Lung (tissue), 12 donors: Measurements from ENCODE around the gene NUBP2. TPM values are rescaled to one million over a fixed set of nuclear protein-coding genes. Genes with fewer than 3 reads are reported as not detected.

ENCODE experiments used
- ATAC-seq: fragments of 200-7000 bp; cut with Tn5 transposase; one replicate; pipeline ENCODE4 v1.9.1; 2020; ENCODE audit warnings: moderate number of reproducible peaks; ENCODE audit not compliant: insufficient read depth, low FRiP score
- DNase-seq, 3 donors: peaks; one replicate each; pipeline ENCODE4 v3.0.0-alpha.2; 2013 to 2017
- H3K27ac ChIP-seq, 2 donors: one replicate each; pipeline ENCODE4 v1.5.1; 2013; ENCODE audit warnings: mild to moderate bottlenecking in 2 of 2, moderate library complexity in 2 of 2, control low read depth in 1 of 2, inconsistent platforms in 1 of 2, low read depth in 1 of 2, low read length in 1 of 2
- H3K27me3 ChIP-seq, 3 donors: one replicate each; pipeline ENCODE4 v1.5.1; 2013; ENCODE audit warnings: low read length in 2 of 3; ENCODE audit not compliant: control insufficient read depth in 3 of 3, insufficient read depth in 3 of 3
- H3K36me3 ChIP-seq, 4 donors: one replicate each; pipeline ENCODE4 v1.5.1; 2013; ENCODE audit warnings: low read length in 4 of 4, mild to moderate bottlenecking in 1 of 4, moderate library complexity in 1 of 4; ENCODE audit not compliant: control insufficient read depth in 4 of 4, insufficient read depth in 4 of 4
- H3K4me1 ChIP-seq, 5 donors: one replicate each; pipeline ENCODE4 v1.5.1; 2013; ENCODE audit warnings: low read length in 5 of 5, mild to moderate bottlenecking in 2 of 5, moderate library complexity in 1 of 5; ENCODE audit not compliant: control insufficient read depth in 5 of 5, insufficient read depth in 5 of 5
- H3K4me3 ChIP-seq: one replicate; pipeline ENCODE4 v1.5.1; 2013; ENCODE audit warnings: mild to moderate bottlenecking, control low read depth, moderate library complexity
- H3K9ac ChIP-seq, 2 donors: one replicate each; pipeline ENCODE4 v1.5.1; 2013; ENCODE audit warnings: low read length in 2 of 2, control low read depth in 1 of 2; ENCODE audit not compliant: insufficient read depth in 1 of 2
- H3K9me3 ChIP-seq, 4 donors: one replicate each; pipeline ENCODE4 v1.5.1; 2013; ENCODE audit warnings: low read length in 3 of 4, mild to moderate bottlenecking in 1 of 4, moderate library complexity in 1 of 4; ENCODE audit not compliant: control insufficient read depth in 4 of 4, insufficient read depth in 3 of 4
- CTCF ChIP-seq: IDR thresholded peaks from 2 replicates; pipeline ENCODE4 v1.5.1; 2012; ENCODE audit warnings: mild to moderate bottlenecking; ENCODE audit errors: control extremely low read depth, extremely low read depth
- WGBS, 2 donors: extraction: QIAGEN DNeasy Blood & Tissue Kit; methylation state at CpG; one replicate each; pipeline ENCODE4 v1.1.7; 2013; 5-methylcytosine and 5-hydroxymethylcytosine counted together
- polyA plus RNA-seq, 2 donors: library from polyadenylated mRNA; stranded (reverse); fragments of 200-250 nt; gene quantifications; one replicate each; pipeline ENCODE4 v1.2.1, GENCODE V29; 2013
- total RNA-seq, 2 donors: library from RNA; depleted of rRNA in 1 of 2; stranded (reverse); fragments of >200 nt in 1 of 2; gene quantifications; one replicate each; pipeline ENCODE4 v1.2.1, GENCODE V29; 2014 to 2021
- donor health status: control.
- donor health status: control.
- donor health status: Bipolar disorder and iron deficiency.
- donor health status: healthy.
- donor health status: DM: yes; HTN: yes; CAD: no.

Gene NUBP2
- total and polyA plus RNA-seq, 4 donors = 38.9 to 70.2 (median 65.6) TPM

GRCh38 chr16:1788095-1788707 lies 5.4 kb downstream of the NUBP2 start:
- DNase-seq (no peak), ATAC-seq (no peak)
- no peak overlapping the region for H3K4me3 ChIP-seq
- no peak for TF ChIP-seq CTCF
- H3K9ac ChIP-seq = no peak overlapping the region
- peaks cover 0 to 5% (median 3%) of the 10 kb centered on the region in 5 donors for H3K4me1 ChIP-seq
- no peak overlapping the region for H3K27ac ChIP-seq
- H3K27me3 ChIP-seq = no peaks in the 10 kb centered on the region
- H3K9me3 ChIP-seq = peaks cover 0 to 3% (median 0%) of the 10 kb centered on the region in 4 donors
- H3K36me3 ChIP-seq = peaks cover 0 to 62% (median 0%) of the 10 kb centered on the region in 4 donors
- 92 to 95% methylated on average over 35 to 38 of the region's 38 CpGs for WGBS, 2 donors

GRCh38 chr16:1788708-1789100 lies 5.9 kb downstream of the NUBP2 start:
- no peak for DNase-seq
- Histone ChIP-seq H3K4me1 (peaks cover 0 to 5% (median 3%) of the 10 kb centered on the region in 5 donors), H3K4me3 (no peak overlapping the region), H3K36me3 (peaks cover 0 to 62% (median 0%) of the 10 kb centered on the region in 4 donors), H3K27ac (no peak overlapping the region), H3K9me3 (peaks cover 0 to 3% (median 0%) of the 10 kb centered on the region in 4 donors), H3K9ac (no peak overlapping the region), H3K27me3 (no peaks in the 10 kb centered on the region)
- no peak for ATAC-seq
- no peak for TF ChIP-seq CTCF
- 76 to 80% methylated on average over 19 of the region's 19 CpGs for WGBS, 2 donors

GRCh38 chr16:1789643-1790045 lies 6.9 kb downstream of the NUBP2 start:
- 90 to 91% methylated on average over 16 to 25 of the region's 25 CpGs for WGBS, 2 donors
- Histone ChIP-seq H3K4me3 (no peak overlapping the region), H3K36me3 (peaks cover 0 to 62% (median 0%) of the 10 kb centered on the region in 4 donors), H3K27ac (no peak overlapping the region), H3K9me3 (peaks cover 0 to 3% (median 0%) of the 10 kb centered on the region in 4 donors), H3K27me3 (no peaks in the 10 kb centered on the region), H3K4me1 (peaks cover 0 to 3% (median 0%) of the 10 kb centered on the region in 5 donors), H3K9ac (no peak overlapping the region)
- no peak for DNase-seq
- no peak for TF ChIP-seq CTCF
- ATAC-seq = no peak

GRCh38 chr16:1790261-1790610 lies 7.5 kb downstream of the NUBP2 start:
- Histone ChIP-seq H3K4me1 (peaks cover 0 to 9% (median 0%) of the 10 kb centered on the region in 5 donors), H3K9me3 (peaks cover 0 to 3% (median 0%) of the 10 kb centered on the region in 4 donors), H3K9ac (no peak overlapping the region), H3K4me3 (no peak overlapping the region), H3K36me3 (peaks cover 0 to 62% (median 0%) of the 10 kb centered on the region in 4 donors), H3K27ac (no peak overlapping the region), H3K27me3 (no peaks in the 10 kb centered on the region)
- DNase-seq (no peak), ATAC-seq (no peak)
- 94 to 97% methylated on average over 15 of the region's 15 CpGs for WGBS, 2 donors
- no peak for TF ChIP-seq CTCF
